Smooth muscle cell (in vitro differentiated cells): ENCODE results near the gene GSX1. TPM values are rescaled to one million over a fixed set of nuclear protein-coding genes. Genes with fewer than 3 reads are reported as not detected.

Experiments
- DNase-seq: peaks from one replicate; lab custom pipeline; 2025; ENCODE audit not compliant: unreplicated experiment; lab: John Stamatoyannopoulos, UW
- H2AFZ ChIP-seq: fragments of 200-600 bp; sonication (generic); 2 replicates; pipeline ENCODE4 v1.6.0; 2016; ENCODE audit warnings: antibody characterized with exemption, low read depth, mild to moderate bottlenecking
- H3F3A ChIP-seq: fragments of 200-600 bp; sonication (generic); 2 replicates; pipeline ENCODE4 v1.6.0; 2017; ENCODE audit warnings: antibody characterized with exemption, low read depth
- H3K27ac ChIP-seq: fragments of 200-600 bp; sonication (generic); 2 replicates; pipeline ENCODE4 v1.5.1; 2016; ENCODE audit warnings: low read depth, mild to moderate bottlenecking
- H3K27me3 ChIP-seq: fragments of 200-600 bp; sonication (generic); 2 replicates; pipeline ENCODE4 v1.6.1; 2016; ENCODE audit warnings: low read depth, mild to moderate bottlenecking
- H3K36me3 ChIP-seq: fragments of 200-600 bp; sonication (generic); 2 replicates; pipeline ENCODE4 v1.5.1; 2016; ENCODE audit warnings: low read depth
- H3K4me1 ChIP-seq: fragments of 200-600 bp; sonication (generic); 2 replicates; pipeline ENCODE4 v1.5.1; 2016; ENCODE audit warnings: low read depth
- H3K4me2 ChIP-seq: fragments of 200-600 bp; sonication (generic); 2 replicates; pipeline ENCODE4 v1.6.0; 2016; ENCODE audit warnings: mild to moderate bottlenecking
- H3K4me3 ChIP-seq: fragments of 200-600 bp; sonication (generic); 2 replicates; pipeline ENCODE4 v1.5.1; 2016; ENCODE audit warnings: mild to moderate bottlenecking
- H3K79me2 ChIP-seq: fragments of 200-600 bp; sonication (generic); 2 replicates; pipeline ENCODE4 v1.6.0; 2016; ENCODE audit warnings: low read depth, mild to moderate bottlenecking
- H3K9ac ChIP-seq: fragments of 200-600 bp; sonication (generic); 2 replicates; pipeline ENCODE4 v1.6.0; 2016; ENCODE audit warnings: low read depth
- H3K9me3 ChIP-seq: fragments of 200-600 bp; sonication (generic); replicated peaks from 2 replicates; pipeline ENCODE4 v1.5.1; 2016; ENCODE audit warnings: low read depth
- H4K20me1 ChIP-seq: fragments of 200-600 bp; sonication (generic); 2 replicates; pipeline ENCODE4 v1.6.0; 2016; ENCODE audit warnings: low read depth
- WGBS: methylation state at CpG from one replicate; pipeline ENCODE4 v1.1.7; 2016; ENCODE audit warnings: low lambda C conversion rate; 5-methylcytosine and 5-hydroxymethylcytosine counted together
- polyA plus RNA-seq: library from polyadenylated mRNA; unstranded; fragments of >200 nt; fragmentation: Nextera tagmentation; extraction: Ambion mirVana; gene quantifications from 2 replicates; pipeline ENCODE4 v1.2.1, GENCODE V29; 2016
- total RNA-seq: library from RNA; depleted of rRNA; stranded (reverse); fragments of >200 nt; gene quantifications from 2 replicates; pipeline ENCODE4 v1.2.3, GENCODE V29; 2014
- TF ChIP-seq, protein P1 (sequence below): fragments of 200-600 bp; sonication (generic); IDR thresholded peaks from 2 replicates; pipeline ENCODE4 v1.5.1; 2017; ENCODE audit warnings: borderline replicate concordance, mild to moderate bottlenecking, antibody characterized with exemption; ENCODE audit not compliant: insufficient read depth, poor library complexity, severe bottlenecking

The GSX1 gene
- total and polyA plus RNA-seq, 2 experiments from 2014 or later, result not detected

DNA sequence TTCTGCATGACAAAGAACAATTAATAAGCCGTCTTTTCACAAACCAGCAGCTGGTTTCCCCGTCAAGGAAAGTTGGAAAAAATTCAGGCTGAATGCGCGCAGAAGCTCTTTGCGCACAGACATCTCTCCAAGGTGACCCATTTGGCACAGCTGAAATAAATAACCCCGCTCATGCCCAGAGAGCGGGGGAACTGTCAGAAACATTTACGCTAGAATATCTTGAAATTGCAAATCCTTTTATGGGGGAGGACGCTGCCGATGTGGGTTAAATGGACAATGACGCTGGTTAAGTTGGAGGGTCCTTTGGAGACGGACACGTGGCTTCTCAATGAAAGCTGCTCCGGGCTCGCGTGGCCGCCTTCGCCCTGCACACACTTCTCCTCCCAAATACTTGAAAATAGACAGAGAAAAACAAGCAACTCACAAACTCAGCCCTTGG lies 30.6 kb downstream of the GSX1 start:
- 6% methylated on average over 18 of the region's 18 CpGs for WGBS
- Histone ChIP-seq H3K9ac (no peak overlapping the region), H3K36me3 (no peaks in the 10 kb centered on the region), H2AFZ (no peak overlapping the region), H3K4me3 (no peak overlapping the region), H3K4me2 (no peak overlapping the region), H3K4me1 (peaks cover 16% of the 10 kb centered on the region), H3K27me3 (peaks cover 90% of the 10 kb centered on the region), H3K79me2 (no peaks in the 10 kb centered on the region), H3K9me3 (no peaks in the 10 kb centered on the region), H3K27ac (no peak overlapping the region), H3F3A (no peaks in the 10 kb centered on the region), H4K20me1 (no peaks in the 10 kb centered on the region)
- TF ChIP-seq, protein P1, sequence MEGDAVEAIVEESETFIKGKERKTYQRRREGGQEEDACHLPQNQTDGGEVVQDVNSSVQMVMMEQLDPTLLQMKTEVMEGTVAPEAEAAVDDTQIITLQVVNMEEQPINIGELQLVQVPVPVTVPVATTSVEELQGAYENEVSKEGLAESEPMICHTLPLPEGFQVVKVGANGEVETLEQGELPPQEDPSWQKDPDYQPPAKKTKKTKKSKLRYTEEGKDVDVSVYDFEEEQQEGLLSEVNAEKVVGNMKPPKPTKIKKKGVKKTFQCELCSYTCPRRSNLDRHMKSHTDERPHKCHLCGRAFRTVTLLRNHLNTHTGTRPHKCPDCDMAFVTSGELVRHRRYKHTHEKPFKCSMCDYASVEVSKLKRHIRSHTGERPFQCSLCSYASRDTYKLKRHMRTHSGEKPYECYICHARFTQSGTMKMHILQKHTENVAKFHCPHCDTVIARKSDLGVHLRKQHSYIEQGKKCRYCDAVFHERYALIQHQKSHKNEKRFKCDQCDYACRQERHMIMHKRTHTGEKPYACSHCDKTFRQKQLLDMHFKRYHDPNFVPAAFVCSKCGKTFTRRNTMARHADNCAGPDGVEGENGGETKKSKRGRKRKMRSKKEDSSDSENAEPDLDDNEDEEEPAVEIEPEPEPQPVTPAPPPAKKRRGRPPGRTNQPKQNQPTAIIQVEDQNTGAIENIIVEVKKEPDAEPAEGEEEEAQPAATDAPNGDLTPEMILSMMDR, result no peak
- no peak for DNase-seq

DNA sequence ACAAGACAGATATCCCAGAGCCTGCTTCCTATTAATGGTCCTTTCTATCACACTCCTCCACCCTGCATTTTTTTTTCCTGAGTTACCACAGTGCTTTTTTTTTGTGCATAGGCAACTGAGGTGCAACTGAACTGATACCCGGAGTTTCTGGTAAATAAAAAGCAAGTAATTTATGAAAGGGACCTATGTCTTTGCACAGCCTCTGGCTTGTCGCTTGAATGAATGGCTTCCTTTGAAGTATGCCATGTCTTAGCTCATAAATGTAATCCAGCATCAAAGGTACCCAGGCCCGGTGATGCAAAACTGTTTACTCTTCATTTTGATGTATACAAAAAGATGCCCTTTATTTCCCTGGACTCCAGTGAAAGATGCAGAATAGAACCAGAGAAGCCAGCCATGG lies 31.8 kb downstream of the GSX1 start:
- H2AFZ ChIP-seq, result no peak overlapping the region
- 57% methylated on average over 3 of the region's 3 CpGs for WGBS
- H3K36me3 ChIP-seq, result no peaks in the 10 kb centered on the region
- H3K79me2 ChIP-seq, result no peaks in the 10 kb centered on the region
- no peaks in the 10 kb centered on the region for H3K9me3 ChIP-seq
- no peak overlapping the region for H3K9ac ChIP-seq
- no peak overlapping the region for H3K27ac ChIP-seq
- no peaks in the 10 kb centered on the region for H4K20me1 ChIP-seq
- H3F3A ChIP-seq, result no peaks in the 10 kb centered on the region
- TF ChIP-seq, protein P1, result no peak
- H3K4me1 ChIP-seq, result peaks cover 16% of the 10 kb centered on the region
- no peak overlapping the region for H3K4me2 ChIP-seq
- H3K27me3 ChIP-seq, result peaks cover 92% of the 10 kb centered on the region
- DNase-seq, result no peak
- H3K4me3 ChIP-seq, result no peak overlapping the region

DNA sequence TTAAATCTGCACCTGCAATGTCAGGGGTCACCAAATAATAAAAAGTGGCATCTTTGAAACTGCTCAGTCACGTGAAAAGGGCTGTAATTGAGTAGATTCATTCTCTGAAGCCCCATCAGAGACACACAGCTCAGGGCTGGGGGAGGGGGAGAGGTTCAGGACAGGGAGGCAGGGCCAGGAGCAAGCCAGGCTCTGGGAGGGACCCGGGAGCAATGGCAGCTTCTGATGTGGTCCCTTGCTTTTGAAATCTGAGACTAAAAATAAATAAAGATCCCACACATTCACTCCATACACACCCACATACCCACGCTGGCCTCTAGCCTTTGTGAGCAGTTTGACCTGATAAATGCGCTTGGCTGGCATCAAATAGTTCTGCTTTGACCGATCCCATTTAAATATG lies 32.8 kb downstream of the GSX1 start:
- no peak overlapping the region for H3K27ac ChIP-seq
- H3K9me3 ChIP-seq, result no peaks in the 10 kb centered on the region
- H4K20me1 ChIP-seq, result no peaks in the 10 kb centered on the region
- 34% methylated on average over 5 of the region's 5 CpGs for WGBS
- peaks cover 91% of the 10 kb centered on the region for H3K27me3 ChIP-seq
- no peak overlapping the region for H3K4me2 ChIP-seq
- no peaks in the 10 kb centered on the region for H3K36me3 ChIP-seq
- H3K4me1 ChIP-seq, result peaks cover 16% of the 10 kb centered on the region
- DNase-seq, result no peak
- no peak overlapping the region for H3K4me3 ChIP-seq
- H3K9ac ChIP-seq, result no peak overlapping the region
- no peak overlapping the region for H2AFZ ChIP-seq
- no peaks in the 10 kb centered on the region for H3F3A ChIP-seq
- TF ChIP-seq, protein P1, result no peak
- no peaks in the 10 kb centered on the region for H3K79me2 ChIP-seq
